K562 (cell line): ENCODE measurements around the gene SFXN3. TPM values are rescaled to one million over a fixed set of nuclear protein-coding genes. Genes with fewer than 3 reads are reported as not detected.

Experiments
- ARID2 ChIP-seq: fragments of 450-650 bp; IDR thresholded peaks from 2 replicates; pipeline ENCODE4 v1.6.1; 2017; ENCODE audit warnings: antibody characterized with exemption, mild to moderate bottlenecking
- CHD1 ChIP-seq: fragments of 200-600 bp; sonication (generic); IDR thresholded peaks from one replicate; pipeline ENCODE4 v1.6.1; 2012; ENCODE audit warnings: mild to moderate bottlenecking, moderate library complexity, low read length, inconsistent platforms
- CSDE1 ChIP-seq, 2 experiments: fragments of 450-650 bp; IDR thresholded peaks; 2 replicates each; pipeline ENCODE4 v1.6.1; 2016; ENCODE audit warnings: mild to moderate bottlenecking in 1 of 2
- NFATC3 ChIP-seq: fragments of 450-650 bp; IDR thresholded peaks from 2 replicates; pipeline ENCODE4 v1.6.1; 2017; ENCODE audit warnings: mild to moderate bottlenecking
- NFXL1 ChIP-seq: fragments of 450-650 bp; formaldehyde crosslinking; IDR thresholded peaks from 2 replicates; pipeline ENCODE4 v1.4.0; 2021; ENCODE audit warnings: mild to moderate bottlenecking
- NUFIP1 ChIP-seq: fragments of 450-650 bp; IDR thresholded peaks from 2 replicates; pipeline ENCODE4 v1.6.1; 2018; ENCODE audit not compliant: partially characterized antibody
- PHF21A ChIP-seq: fragments of 450-650 bp; IDR thresholded peaks from 2 replicates; pipeline ENCODE4 v1.6.1; 2017; ENCODE audit warnings: low read depth, borderline replicate concordance
- YBX1 ChIP-seq: fragments of 450-650 bp; IDR thresholded peaks from 2 replicates; pipeline ENCODE4 v1.7.1; 2016; ENCODE audit warnings: mild to moderate bottlenecking
- ZFPM2 ChIP-seq: fragments of 250-450 bp; sonication (Bioruptor Pico); IDR thresholded peaks from 2 replicates; pipeline ENCODE4 v1.5.1; 2022; ENCODE audit warnings: mild to moderate bottlenecking
- ZFX ChIP-seq: sonication (generic); formaldehyde crosslinking; IDR thresholded peaks from 2 replicates; pipeline ENCODE4 v1.8.0; 2022; ENCODE audit warnings: mild to moderate bottlenecking, missing genetic modification reagents, moderate library complexity
- ZNF384 ChIP-seq: IDR thresholded peaks from 2 replicates; pipeline ENCODE4 v1.6.1; 2012; ENCODE audit warnings: low read depth, low read length, improper control_type of control experiment
- ZNF583 ChIP-seq: fragments of 250-450 bp; sonication (Bioruptor Pico); IDR thresholded peaks from 2 replicates; pipeline ENCODE4 v1.4.0; 2020
- ZNF75A ChIP-seq: fragments of 450-650 bp; formaldehyde crosslinking; IDR thresholded peaks from 2 replicates; pipeline ENCODE4 v1.4.0; 2020; ENCODE audit warnings: mild to moderate bottlenecking
- polyA plus RNA-seq, 8 experiments: library from polyadenylated mRNA; depleted of rRNA in 4 of 8; stranded (reverse) in 5 of 8; unstranded in 3 of 8; fragments of >200 nt; fragmentation: Nextera tagmentation in 2 of 8; fragmentation: Illumina TruSeq in 1 of 8; extraction: Ambion mirVana in 2 of 8; extraction: Trizol in 1 of 8; gene quantifications; 2 replicates each; pipeline versions ENCODE4 v1.2.1 to v1.2.3, GENCODE V29; 2011 to 2014; ENCODE audit warnings: inconsistent platforms in 1 of 8, missing spikeins in 1 of 8
- total RNA-seq, 7 experiments: library from RNA; depleted of rRNA in 6 of 7; stranded (reverse); fragments of >200 nt in 6 of 7; fragmentation: Illumina TruSeq in 2 of 7; extraction: Trizol in 2 of 7; gene quantifications; 2 replicates each; pipeline versions ENCODE4 v1.2.1 to v1.2.3, GENCODE V29; 2011 to 2021; ENCODE audit warnings: low replicate concordance in 1 of 7
- TF ChIP-seq, protein P1 (sequence below), 2 experiments: fragments of 450-650 bp in 1 of 2; sonication (generic) in 1 of 2; formaldehyde crosslinking; conservative IDR thresholded peaks; 2 replicates each; pipeline versions ENCODE4 v1.4.0 to v1.8.1; 2020 to 2022; ENCODE audit warnings: mild to moderate bottlenecking in 1 of 2, missing genetic modification reagents in 1 of 2
- TF ChIP-seq, protein P2 (sequence below): sonication (generic); formaldehyde crosslinking; IDR thresholded peaks from 2 replicates; pipeline ENCODE4 v1.8.1; 2022; ENCODE audit warnings: missing genetic modification reagents
- TF ChIP-seq, protein P3 (sequence below): fragments of 450-650 bp; IDR thresholded peaks from 2 replicates; pipeline ENCODE4 v1.6.1; 2018; ENCODE audit warnings: mild to moderate bottlenecking, low read depth; ENCODE audit not compliant: partially characterized antibody
- TF ChIP-seq, protein P4 (sequence below): fragments of 250-450 bp; sonication (Bioruptor Pico); IDR thresholded peaks from 2 replicates; pipeline ENCODE4 v1.5.0; 2020; ENCODE audit warnings: mild to moderate bottlenecking, borderline replicate concordance

SFXN3 gene
- total and polyA plus RNA-seq, 9 of the 15 experiments (the other 6 are each of a cell fraction or from before 2014, with no cell fraction given): 0.24 to 4.6 (median 0.86) TPM

DNA sequence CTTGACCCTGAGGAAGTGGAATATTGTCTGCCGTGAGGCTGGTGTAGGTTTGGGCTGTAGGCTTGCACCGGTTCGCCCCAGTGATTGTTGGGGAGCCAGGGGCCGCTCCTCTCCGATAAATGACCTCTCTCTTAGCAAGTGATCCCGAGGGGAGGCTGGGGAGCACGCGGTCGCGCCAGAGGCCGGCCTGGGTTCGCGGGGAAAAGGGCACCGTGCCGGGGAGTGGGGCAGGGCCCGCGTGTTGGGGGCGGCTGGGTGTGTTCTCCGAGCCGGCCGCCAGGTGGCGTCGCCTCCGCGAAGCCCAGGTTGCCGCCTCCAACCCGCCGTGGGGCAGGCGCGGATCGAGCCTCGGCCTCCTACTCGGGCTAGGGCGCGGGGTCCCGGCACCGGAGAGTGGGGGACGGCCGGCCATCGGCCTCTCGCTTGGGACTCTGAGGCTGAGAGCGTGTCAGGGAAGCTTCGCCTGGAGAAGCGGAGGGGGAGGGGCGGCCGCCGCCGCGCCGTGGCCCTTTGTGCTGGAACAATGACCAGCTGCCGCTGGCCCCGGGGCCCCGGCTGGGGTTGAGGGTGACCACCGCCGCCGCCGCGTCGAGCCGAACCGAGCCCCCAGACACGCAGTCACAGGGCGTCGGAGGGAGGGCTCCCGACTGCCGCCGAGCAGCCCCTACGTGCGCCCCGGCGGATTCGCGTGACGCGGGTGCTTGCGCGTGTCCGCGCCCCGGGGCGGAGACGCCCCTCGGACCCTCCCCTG lies 31.9 kb upstream of the SFXN3 start (continued):
- TF ChIP-seq, protein P1, sequence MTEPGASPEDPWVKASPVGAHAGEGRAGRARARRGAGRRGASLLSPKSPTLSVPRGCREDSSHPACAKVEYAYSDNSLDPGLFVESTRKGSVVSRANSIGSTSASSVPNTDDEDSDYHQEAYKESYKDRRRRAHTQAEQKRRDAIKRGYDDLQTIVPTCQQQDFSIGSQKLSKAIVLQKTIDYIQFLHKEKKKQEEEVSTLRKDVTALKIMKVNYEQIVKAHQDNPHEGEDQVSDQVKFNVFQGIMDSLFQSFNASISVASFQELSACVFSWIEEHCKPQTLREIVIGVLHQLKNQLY (CRISPR knock-in tag; conservative IDR thresholded peaks at IDR 0.05): 0 out of 4 replicates have a peak, but pooled peaks of 1 of the 2 experiments have one; percentile 71
- no peak for TF ChIP-seq CHD1
- no peak for TF ChIP-seq ZNF384
- TF ChIP-seq ZFPM2: no peak
- TF ChIP-seq, protein P2, sequence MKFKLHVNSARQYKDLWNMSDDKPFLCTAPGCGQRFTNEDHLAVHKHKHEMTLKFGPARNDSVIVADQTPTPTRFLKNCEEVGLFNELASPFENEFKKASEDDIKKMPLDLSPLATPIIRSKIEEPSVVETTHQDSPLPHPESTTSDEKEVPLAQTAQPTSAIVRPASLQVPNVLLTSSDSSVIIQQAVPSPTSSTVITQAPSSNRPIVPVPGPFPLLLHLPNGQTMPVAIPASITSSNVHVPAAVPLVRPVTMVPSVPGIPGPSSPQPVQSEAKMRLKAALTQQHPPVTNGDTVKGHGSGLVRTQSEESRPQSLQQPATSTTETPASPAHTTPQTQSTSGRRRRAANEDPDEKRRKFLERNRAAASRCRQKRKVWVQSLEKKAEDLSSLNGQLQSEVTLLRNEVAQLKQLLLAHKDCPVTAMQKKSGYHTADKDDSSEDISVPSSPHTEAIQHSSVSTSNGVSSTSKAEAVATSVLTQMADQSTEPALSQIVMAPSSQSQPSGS (CRISPR knock-in tag): no peak
- TF ChIP-seq, protein P3, sequence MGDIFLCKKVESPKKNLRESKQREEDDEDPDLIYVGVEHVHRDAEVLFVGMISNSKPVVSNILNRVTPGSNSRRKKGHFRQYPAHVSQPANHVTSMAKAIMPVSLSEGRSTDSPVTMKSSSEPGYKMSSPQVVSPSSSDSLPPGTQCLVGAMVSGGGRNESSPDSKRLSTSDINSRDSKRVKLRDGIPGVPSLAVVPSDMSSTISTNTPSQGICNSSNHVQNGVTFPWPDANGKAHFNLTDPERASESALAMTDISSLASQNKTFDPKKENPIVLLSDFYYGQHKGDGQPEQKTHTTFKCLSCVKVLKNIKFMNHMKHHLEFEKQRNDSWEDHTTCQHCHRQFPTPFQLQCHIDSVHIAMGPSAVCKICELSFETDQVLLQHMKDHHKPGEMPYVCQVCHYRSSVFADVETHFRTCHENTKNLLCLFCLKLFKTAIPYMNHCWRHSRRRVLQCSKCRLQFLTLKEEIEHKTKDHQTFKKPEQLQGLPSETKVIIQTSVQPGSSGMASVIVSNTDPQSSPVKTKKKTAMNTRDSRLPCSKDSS: no peak
- TF ChIP-seq YBX1: no peak
- no peak for TF ChIP-seq CSDE1 (IDR thresholded peaks at IDR 0.05)
- peak; percentile 82 for TF ChIP-seq ZFX
- no peak for TF ChIP-seq NUFIP1
- TF ChIP-seq PHF21A: no peak
- no peak for TF ChIP-seq NFATC3
- no peak for TF ChIP-seq ARID2
- TF ChIP-seq ZNF583 (CRISPR knock-in tag): peak; percentile 71; the same call in 1 of the 2 replicates
- no peak for TF ChIP-seq NFXL1 (CRISPR knock-in tag)
- no peak for TF ChIP-seq ZNF75A (CRISPR knock-in tag)
- TF ChIP-seq, protein P4, sequence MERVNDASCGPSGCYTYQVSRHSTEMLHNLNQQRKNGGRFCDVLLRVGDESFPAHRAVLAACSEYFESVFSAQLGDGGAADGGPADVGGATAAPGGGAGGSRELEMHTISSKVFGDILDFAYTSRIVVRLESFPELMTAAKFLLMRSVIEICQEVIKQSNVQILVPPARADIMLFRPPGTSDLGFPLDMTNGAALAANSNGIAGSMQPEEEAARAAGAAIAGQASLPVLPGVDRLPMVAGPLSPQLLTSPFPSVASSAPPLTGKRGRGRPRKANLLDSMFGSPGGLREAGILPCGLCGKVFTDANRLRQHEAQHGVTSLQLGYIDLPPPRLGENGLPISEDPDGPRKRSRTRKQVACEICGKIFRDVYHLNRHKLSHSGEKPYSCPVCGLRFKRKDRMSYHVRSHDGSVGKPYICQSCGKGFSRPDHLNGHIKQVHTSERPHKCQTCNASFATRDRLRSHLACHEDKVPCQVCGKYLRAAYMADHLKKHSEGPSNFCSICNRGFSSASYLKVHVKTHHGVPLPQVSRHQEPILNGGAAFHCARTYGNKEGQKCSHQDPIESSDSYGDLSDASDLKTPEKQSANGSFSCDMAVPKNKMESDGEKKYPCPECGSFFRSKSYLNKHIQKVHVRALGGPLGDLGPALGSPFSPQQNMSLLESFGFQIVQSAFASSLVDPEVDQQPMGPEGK (CRISPR knock-in tag): no peak
